DOHH2 (cell line): ENCODE measurements around the gene OCA2.

Source experiments
- H3F3A ChIP-seq: fragments of 200-600 bp; sonication (generic), shearing (Covaris generic); 2 replicates; pipeline ENCODE4 v1.6.0; 2016; ENCODE audit warnings: antibody characterized with exemption, mild to moderate bottlenecking; ENCODE audit not compliant: control insufficient read depth, insufficient read depth
- H3K27ac ChIP-seq: fragments of 200-600 bp; sonication (generic); 2 replicates; pipeline ENCODE4 v1.5.1; 2014; ENCODE audit warnings: low read depth, mild to moderate bottlenecking, low read length, moderate library complexity
- H3K27me3 ChIP-seq: fragments of 200-600 bp; sonication (generic); 2 replicates; pipeline ENCODE4 v1.6.1; 2014; ENCODE audit warnings: mild to moderate bottlenecking, low read length, mixed read lengths; ENCODE audit not compliant: control insufficient read depth
- H3K36me3 ChIP-seq: fragments of 200-600 bp; sonication (generic); 2 replicates; pipeline ENCODE4 v1.6.1; 2014; ENCODE audit warnings: mild to moderate bottlenecking, low read length, moderate library complexity, mixed read lengths; ENCODE audit not compliant: control insufficient read depth
- H3K4me1 ChIP-seq: fragments of 200-600 bp; sonication (generic); 2 replicates; pipeline ENCODE4 v1.6.1; 2014; ENCODE audit warnings: mild to moderate bottlenecking, low read length, mixed read lengths; ENCODE audit not compliant: control insufficient read depth
- H3K4me2 ChIP-seq: fragments of 200-600 bp; sonication (generic); 2 replicates; pipeline ENCODE4 v1.6.0; 2014; ENCODE audit warnings: mild to moderate bottlenecking, low read length, moderate library complexity
- H3K4me3 ChIP-seq: fragments of 200-600 bp; sonication (generic); 2 replicates; pipeline ENCODE4 v1.5.1; 2014; ENCODE audit warnings: mild to moderate bottlenecking, low read length, mixed read lengths
- H3K79me2 ChIP-seq: fragments of 200-600 bp; sonication (generic); 2 replicates; pipeline ENCODE4 v1.6.1; 2014; ENCODE audit warnings: mild to moderate bottlenecking, low read length, mixed read lengths; ENCODE audit not compliant: control insufficient read depth
- H3K9me2 ChIP-seq: fragments of 200-600 bp; sonication (generic); replicated peaks from 2 replicates; pipeline ENCODE4 v1.6.1; 2014; ENCODE audit warnings: mild to moderate bottlenecking, low read length, mixed read lengths; ENCODE audit not compliant: control insufficient read depth
- H3K9me3 ChIP-seq: fragments of 200-600 bp; sonication (generic); 2 replicates; pipeline ENCODE4 v1.6.1; 2014; ENCODE audit warnings: antibody characterized with exemption, low read length, mixed read lengths; ENCODE audit not compliant: control insufficient read depth, insufficient read depth
- H4K20me1 ChIP-seq: fragments of 200-600 bp; sonication (generic); 2 replicates; pipeline ENCODE4 v1.6.0; 2014; ENCODE audit warnings: low read depth, mild to moderate bottlenecking, antibody characterized with exemption, low read length, moderate library complexity; ENCODE audit not compliant: control insufficient read depth, insufficient read depth
- CTCF ChIP-seq: fragments of 200-600 bp; sonication (generic); IDR thresholded peaks from one replicate; pipeline ENCODE4 v1.5.1; 2014; ENCODE audit warnings: antibody characterized with exemption, mild to moderate bottlenecking, low read depth, low read length; ENCODE audit not compliant: poor library complexity, severe bottlenecking
- EZH2phosphoT487 ChIP-seq: fragments of 200-600 bp; sonication (generic); IDR thresholded peaks from 2 replicates; pipeline ENCODE4 v1.6.1; 2017; ENCODE audit warnings: borderline replicate concordance, mild to moderate bottlenecking, antibody characterized with exemption, low read length, moderate library complexity, mixed read lengths

OCA2 gene

DNA sequence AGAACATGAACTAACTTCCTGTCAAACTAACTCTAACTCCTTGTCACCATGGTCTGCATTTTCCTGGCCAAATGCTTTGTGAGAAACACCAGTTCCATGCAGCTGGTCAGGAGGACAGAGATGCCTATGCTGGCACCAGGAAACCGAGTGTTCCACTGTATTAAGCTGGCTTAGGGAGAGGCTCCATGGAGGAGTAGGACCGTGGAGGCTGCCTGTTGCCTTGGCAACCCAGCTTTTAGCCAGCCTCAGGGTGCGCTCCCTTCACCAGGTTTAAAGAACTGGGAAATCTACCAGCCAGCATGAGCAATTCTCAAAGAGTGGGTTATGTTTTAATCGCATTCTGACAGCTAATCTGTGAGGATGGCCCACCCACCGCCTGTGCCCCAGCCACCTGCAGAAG lies 394.1 kb downstream of the OCA2 start:
- H3K79me2 ChIP-seq, result no peaks in the 10 kb centered on the region
- H3K27ac ChIP-seq, result no peak overlapping the region
- H3K9me3 ChIP-seq, result peaks cover 17% of the 10 kb centered on the region
- H3K9me2 ChIP-seq, result no peaks in the 10 kb centered on the region
- H4K20me1 ChIP-seq, result no peaks in the 10 kb centered on the region
- H3K27me3 ChIP-seq, result no peaks in the 10 kb centered on the region
- H3F3A ChIP-seq, result no peaks in the 10 kb centered on the region
- no peak overlapping the region for H3K4me3 ChIP-seq
- no peaks in the 10 kb centered on the region for H3K36me3 ChIP-seq
- H3K4me1 ChIP-seq, result no peaks in the 10 kb centered on the region
- TF ChIP-seq EZH2phosphoT487 (no peak), CTCF (no peak)
- no peak overlapping the region for H3K4me2 ChIP-seq
